H9 (cell line): ENCODE measurements around the gene NPAS3. TPM values are rescaled to one million over a fixed set of nuclear protein-coding genes. Genes with fewer than 3 reads are reported as not detected.

Experiments
- DNase-seq: peaks from one replicate; pipeline ENCODE4 v3.0.0-alpha.2; 2017
- H2AFZ ChIP-seq: one replicate; pipeline ENCODE4 v1.6.1; 2013; ENCODE audit warnings: mild to moderate bottlenecking, low read length, control low read depth, moderate library complexity
- H2AK5ac ChIP-seq: 2 replicates; pipeline ENCODE4 v1.6.1; 2013; ENCODE audit warnings: low read length, control low read depth, mixed read lengths; ENCODE audit not compliant: insufficient read length
- H2BK120ac ChIP-seq: one replicate; pipeline ENCODE4 v1.6.1; 2013; ENCODE audit warnings: low read depth, mild to moderate bottlenecking, low read length, control low read depth, inconsistent platforms; ENCODE audit not compliant: poor library complexity, severe bottlenecking
- H2BK12ac ChIP-seq: 2 replicates; pipeline ENCODE4 v1.6.1; 2013; ENCODE audit warnings: low read length, control low read depth, mixed read lengths, low read depth; ENCODE audit not compliant: insufficient read length
- H2BK15ac ChIP-seq: 2 replicates; pipeline ENCODE4 v1.6.1; 2013; ENCODE audit warnings: low read depth, low read length, control low read depth
- H2BK20ac ChIP-seq: one replicate; pipeline ENCODE4 v1.6.1; 2013; ENCODE audit warnings: low read depth, mild to moderate bottlenecking, low read length, control low read depth, inconsistent platforms; ENCODE audit not compliant: poor library complexity, severe bottlenecking
- H2BK5ac ChIP-seq: 2 replicates; pipeline ENCODE4 v1.6.1; 2013; ENCODE audit warnings: low read length, control low read depth, mixed read lengths; ENCODE audit not compliant: insufficient read length
- H3K14ac ChIP-seq: 2 replicates; pipeline ENCODE4 v1.6.1; 2013; ENCODE audit warnings: low read length, control low read depth; ENCODE audit not compliant: insufficient read depth
- H3K18ac ChIP-seq: 2 replicates; pipeline ENCODE4 v1.6.1; 2013; ENCODE audit warnings: low read depth, mild to moderate bottlenecking, mixed read lengths, low read length, control low read depth; ENCODE audit not compliant: insufficient read length
- H3K23ac ChIP-seq: 2 replicates; pipeline ENCODE4 v1.6.1; 2013; ENCODE audit warnings: low read length, control low read depth, mixed read lengths, low read depth; ENCODE audit not compliant: insufficient read length
- H3K23me2 ChIP-seq: 2 replicates; pipeline ENCODE4 v1.6.1; 2013; ENCODE audit warnings: low read depth, mild to moderate bottlenecking, mixed read lengths, low read length, control low read depth; ENCODE audit not compliant: insufficient read length, poor library complexity, severe bottlenecking
- H3K27ac ChIP-seq: 2 replicates; pipeline ENCODE4 v1.5.1; 2013; ENCODE audit warnings: low read length, control low read depth, mixed read lengths, low read depth; ENCODE audit not compliant: insufficient read length
- H3K27me3 ChIP-seq: 2 replicates; pipeline ENCODE4 v1.6.1; 2013; ENCODE audit warnings: low read length, control low read depth, inconsistent platforms; ENCODE audit not compliant: insufficient read depth
- H3K4ac ChIP-seq: 2 replicates; pipeline ENCODE4 v1.6.1; 2013; ENCODE audit warnings: low read depth, mild to moderate bottlenecking, control low read depth, inconsistent platforms, low read length, moderate library complexity
- H3K4me1 ChIP-seq: 2 replicates; pipeline ENCODE4 v1.6.1; 2013; ENCODE audit warnings: low read length, control low read depth, inconsistent platforms; ENCODE audit not compliant: insufficient read depth
- H3K4me2 ChIP-seq: 2 replicates; pipeline ENCODE4 v1.6.1; 2013; ENCODE audit warnings: low read length, control low read depth, mixed read lengths; ENCODE audit not compliant: insufficient read length, insufficient read depth
- H3K56ac ChIP-seq: 2 replicates; pipeline ENCODE4 v1.6.1; 2013; ENCODE audit warnings: low read depth, mild to moderate bottlenecking, mixed read lengths, low read length, control low read depth; ENCODE audit not compliant: insufficient read length
- H3K79me1 ChIP-seq: 2 replicates; pipeline ENCODE4 v1.6.1; 2013; ENCODE audit warnings: low read depth, mild to moderate bottlenecking, moderate library complexity, low read length, control low read depth, inconsistent platforms; ENCODE audit not compliant: insufficient read depth, poor library complexity, severe bottlenecking
- H3K79me2 ChIP-seq: 2 replicates; pipeline ENCODE4 v1.6.1; 2013; ENCODE audit warnings: low read length, control low read depth, inconsistent platforms; ENCODE audit not compliant: insufficient read depth
- H3K9ac ChIP-seq: 2 replicates; pipeline ENCODE4 v1.6.1; 2013; ENCODE audit warnings: low read length, control low read depth, mixed read lengths; ENCODE audit not compliant: insufficient read length; ENCODE audit errors: extremely low read depth
- H3K9me3 ChIP-seq: one replicate; pipeline ENCODE4 v1.6.1; 2013; ENCODE audit warnings: low read depth, low read length, inconsistent platforms; ENCODE audit not compliant: control insufficient read depth
- H3T11ph ChIP-seq: one replicate; pipeline ENCODE4 v1.6.1; 2013; ENCODE audit warnings: mild to moderate bottlenecking, low read length, control low read depth, inconsistent platforms
- H4K20me1 ChIP-seq: one replicate; pipeline ENCODE4 v1.6.1; 2013; ENCODE audit not compliant: control insufficient read depth, insufficient read length, insufficient read depth
- H4K5ac ChIP-seq: 2 replicates; pipeline ENCODE4 v1.6.1; 2013; ENCODE audit warnings: low read depth, mild to moderate bottlenecking, mixed read lengths, low read length, control low read depth; ENCODE audit not compliant: insufficient read length
- H4K8ac ChIP-seq: replicated peaks from 2 replicates; pipeline ENCODE4 v1.6.1; 2013; ENCODE audit warnings: low read length, control low read depth, mixed read lengths, low read depth; ENCODE audit not compliant: insufficient read length
- H4K91ac ChIP-seq: 2 replicates; pipeline ENCODE4 v1.6.1; 2013; ENCODE audit warnings: low read depth, mild to moderate bottlenecking, moderate library complexity, mixed read lengths, low read length, control low read depth; ENCODE audit not compliant: insufficient read length
- H3K27ac Mint-ChIP-seq, 3 experiments: 2 replicates in 2 of 3; 3 replicates in 1 of 3; pipeline ENCODE4 v1.8.0; 2020 to 2021; ENCODE audit warnings: mixed read lengths in 3 of 3, mild to moderate bottlenecking in 1 of 3, moderate library complexity in 1 of 3
- H3K27me3 Mint-ChIP-seq: 2 replicates; pipeline ENCODE4 v1.8.0; 2021; ENCODE audit warnings: low read depth, mild to moderate bottlenecking, moderate library complexity, mixed read lengths
- H3K36me3 Mint-ChIP-seq, 3 experiments: 2 replicates in 2 of 3; 3 replicates in 1 of 3; pipeline ENCODE4 v1.8.0; 2020 to 2021; ENCODE audit warnings: low read depth in 3 of 3, mixed read lengths in 3 of 3; ENCODE audit not compliant: insufficient read depth in 1 of 3
- H3K4me1 Mint-ChIP-seq, 2 experiments: 2 replicates each; pipeline ENCODE4 v1.8.0; 2020; ENCODE audit warnings: mixed read lengths in 2 of 2
- H3K4me3 Mint-ChIP-seq, 2 experiments: 2 replicates in 1 of 2; 3 replicates in 1 of 2; pipeline ENCODE4 v1.8.0; 2020 to 2021; ENCODE audit warnings: mild to moderate bottlenecking in 2 of 2, mixed read lengths in 2 of 2, moderate library complexity in 1 of 2
- H3K9me3 Mint-ChIP-seq, 2 experiments: 2 replicates in 1 of 2; 3 replicates in 1 of 2; pipeline ENCODE4 v1.8.0; 2020; ENCODE audit warnings: mild to moderate bottlenecking in 2 of 2, mixed read lengths in 2 of 2, moderate library complexity in 1 of 2
- WGBS: extraction: QIAGEN DNeasy Blood & Tissue Kit; methylation state at CpG from one replicate; pipeline ENCODE4 v1.1.7; 2013; ENCODE audit warnings: missing lambda C conversion rate, low lambda C conversion rate, mixed read lengths; ENCODE audit not compliant: insufficient read length; ENCODE audit errors: extremely low coverage; 5-methylcytosine and 5-hydroxymethylcytosine counted together
- total RNA-seq: library from RNA; stranded (reverse); gene quantifications from 2 replicates; pipeline ENCODE4 v1.2.1, GENCODE V29; 2021
- TF ChIP-seq, protein P1 (sequence below): fragments of 200-600 bp; sonication (generic); conservative IDR thresholded peaks from 3 replicates; pipeline ENCODE4 v1.8.0; 2021; ENCODE audit warnings: antibody characterized with exemption, mild to moderate bottlenecking

The NPAS3 gene
- total RNA-seq, 1 experiment from 2014 or later, result 0.17 TPM

DNA sequence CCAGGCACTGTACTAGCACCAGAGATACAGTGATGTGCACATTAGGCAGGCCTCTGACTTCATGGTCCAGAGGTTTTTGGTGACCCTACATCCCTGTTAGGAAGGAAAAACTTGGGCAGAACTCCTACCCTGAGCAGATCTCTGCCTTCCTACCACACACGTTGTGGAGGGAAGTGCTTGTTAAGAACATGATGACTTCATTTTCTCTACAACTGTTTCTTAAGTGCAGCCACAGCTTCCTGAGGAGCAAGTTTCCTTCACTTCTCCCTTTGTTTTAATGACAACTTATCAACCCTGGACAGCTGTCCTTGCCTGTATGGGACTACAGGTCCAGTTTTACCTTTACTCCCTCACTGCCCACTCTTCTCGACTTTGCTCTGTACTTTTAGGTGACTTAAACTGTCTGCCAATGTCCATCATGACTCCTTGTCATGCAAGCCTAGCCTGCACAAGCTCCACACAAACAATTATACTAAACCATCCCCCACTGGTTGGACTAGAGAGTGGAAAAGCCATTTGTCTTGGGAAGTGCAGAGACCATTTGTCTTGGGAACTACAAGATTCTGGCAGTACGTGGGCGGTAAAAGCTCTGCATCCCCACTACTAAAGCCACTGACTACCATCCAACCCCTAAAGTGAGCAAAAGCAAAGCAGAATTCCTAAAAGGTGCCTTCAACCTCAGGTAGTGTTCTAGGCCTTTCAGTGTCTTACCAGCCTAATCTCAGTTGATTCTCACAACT, 652.4 kb downstream of the NPAS3 start:
- Mint-ChIP-seq H3K4me3 (no peak overlapping the region), H3K27me3 (no peaks in the 10 kb centered on the region), H3K36me3 (no peaks in the 10 kb centered on the region), H3K9me3 (no peaks in the 10 kb centered on the region), H3K27ac (no peak overlapping the region; a peak in 1 of 7 replicates), H3K4me1 (peaks cover 3 to 8% of the 10 kb centered on the region in 2 experiments; a peak in 3 of 4 replicates)
- Histone ChIP-seq H3K4me1 (no peaks in the 10 kb centered on the region), H4K91ac (no peak overlapping the region), H2BK20ac (no peak overlapping the region), H4K20me1 (no peaks in the 10 kb centered on the region), H2BK5ac (no peak overlapping the region), H3K4me2 (no peak overlapping the region), H3K9me3 (no peaks in the 10 kb centered on the region), H4K8ac (no peak overlapping the region), H2BK15ac (no peak overlapping the region), H2AK5ac (no peak overlapping the region), H3K27me3 (no peaks in the 10 kb centered on the region), H2BK12ac (no peak overlapping the region), H3T11ph (no peak overlapping the region), H2BK120ac (no peak overlapping the region), H3K27ac (no peak overlapping the region), H3K56ac (no peak overlapping the region), H3K79me1 (no peaks in the 10 kb centered on the region), H3K9ac (no peak overlapping the region), H3K14ac (no peak overlapping the region), H3K79me2 (no peaks in the 10 kb centered on the region), H3K23ac (no peak overlapping the region), H4K5ac (no peak overlapping the region), H3K18ac (no peak overlapping the region), H2AFZ (no peak overlapping the region), H3K23me2 (no peaks in the 10 kb centered on the region), H3K4ac (no peak overlapping the region)
- TF ChIP-seq, protein P1, sequence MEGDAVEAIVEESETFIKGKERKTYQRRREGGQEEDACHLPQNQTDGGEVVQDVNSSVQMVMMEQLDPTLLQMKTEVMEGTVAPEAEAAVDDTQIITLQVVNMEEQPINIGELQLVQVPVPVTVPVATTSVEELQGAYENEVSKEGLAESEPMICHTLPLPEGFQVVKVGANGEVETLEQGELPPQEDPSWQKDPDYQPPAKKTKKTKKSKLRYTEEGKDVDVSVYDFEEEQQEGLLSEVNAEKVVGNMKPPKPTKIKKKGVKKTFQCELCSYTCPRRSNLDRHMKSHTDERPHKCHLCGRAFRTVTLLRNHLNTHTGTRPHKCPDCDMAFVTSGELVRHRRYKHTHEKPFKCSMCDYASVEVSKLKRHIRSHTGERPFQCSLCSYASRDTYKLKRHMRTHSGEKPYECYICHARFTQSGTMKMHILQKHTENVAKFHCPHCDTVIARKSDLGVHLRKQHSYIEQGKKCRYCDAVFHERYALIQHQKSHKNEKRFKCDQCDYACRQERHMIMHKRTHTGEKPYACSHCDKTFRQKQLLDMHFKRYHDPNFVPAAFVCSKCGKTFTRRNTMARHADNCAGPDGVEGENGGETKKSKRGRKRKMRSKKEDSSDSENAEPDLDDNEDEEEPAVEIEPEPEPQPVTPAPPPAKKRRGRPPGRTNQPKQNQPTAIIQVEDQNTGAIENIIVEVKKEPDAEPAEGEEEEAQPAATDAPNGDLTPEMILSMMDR, result no peak
- no peak for DNase-seq
- WGBS, result no CpG with 5 or more reads among the region's 4 CpGs
